Left ventricle myocardium inferior (tissue), 1 donor: Measurements from ENCODE around the gene NSF. TPM values are rescaled to one million over a fixed set of nuclear protein-coding genes. Genes with fewer than 3 reads are reported as not detected.

Source experiments
- DNase-seq: peaks from one replicate; pipeline ENCODE4 v3.0.0-alpha.2; 2020
- H3K27ac ChIP-seq: fragments of 200-600 bp; replicated peaks from 2 replicates; pipeline ENCODE4 v1.8.0; 2021
- H3K27me3 ChIP-seq: fragments of 200-600 bp; 2 replicates; pipeline ENCODE4 v1.8.0; 2021; ENCODE audit warnings: low read depth
- H3K36me3 ChIP-seq: fragments of 200-600 bp; 2 replicates; pipeline ENCODE4 v1.8.0; 2021
- H3K4me1 ChIP-seq: fragments of 200-600 bp; 2 replicates; pipeline ENCODE4 v1.8.0; 2021
- H3K4me3 ChIP-seq: fragments of 200-600 bp; 2 replicates; pipeline ENCODE4 v1.8.0; 2021; ENCODE audit warnings: mild to moderate bottlenecking, moderate library complexity
- H3K9me3 ChIP-seq: fragments of 200-600 bp; replicated peaks from 2 replicates; pipeline ENCODE4 v1.8.0; 2021
- CTCF ChIP-seq: fragments of 200-600 bp; IDR thresholded peaks from 2 replicates; pipeline ENCODE4 v1.8.0; 2021; ENCODE audit warnings: antibody characterized with exemption, mild to moderate bottlenecking, borderline replicate concordance
- intact Hi-C: fragments of 100-400 bp; cut with micrococcal nuclease; formaldehyde crosslinking; loops from one replicate; pipeline ENCODE4 v1.11.0; 2022
- total RNA-seq: library from RNA; stranded (reverse); fragmentation: NEBNext Ultra II Directional; extraction: Animal tissue kit (Norgen Biotek cat#: 25700); gene quantifications from one replicate; pipeline ENCODE4 v1.2.1, GENCODE V29; 2021
- donor health status: DM: no; HTN: yes; CAD: no; lungs with severe emphysema.

NSF gene
- total RNA-seq, 1 donor from 2014 or later: 29.0 TPM

GRCh38 chr17:46782250-46782953 lies 191.9 kb downstream of the NSF start:
- TF ChIP-seq CTCF: peak; percentile 67
- H3K9me3 ChIP-seq: no peaks in the 10 kb centered on the region
- H3K4me3 ChIP-seq: no peak overlapping the region
- peaks cover 34% of the 10 kb centered on the region for H3K27me3 ChIP-seq
- DNase-seq: no peak
- intact Hi-C loops: no loop called here
- no peaks in the 10 kb centered on the region for H3K36me3 ChIP-seq
- no peaks in the 10 kb centered on the region for H3K4me1 ChIP-seq
- H3K27ac ChIP-seq: no peak overlapping the region

GRCh38 chr17:46783031-46783593 lies 192.6 kb downstream of the NSF start:
- H3K4me1 ChIP-seq: no peaks in the 10 kb centered on the region
- H3K27me3 ChIP-seq: peaks cover 30% of the 10 kb centered on the region
- no peaks in the 10 kb centered on the region for H3K36me3 ChIP-seq
- no peak for DNase-seq
- no peak overlapping the region for H3K27ac ChIP-seq
- intact Hi-C loops: no loop called here
- no peak overlapping the region for H3K4me3 ChIP-seq
- TF ChIP-seq CTCF: no peak
- no peaks in the 10 kb centered on the region for H3K9me3 ChIP-seq

GRCh38 chr17:46785696-46786095 lies 195.2 kb downstream of the NSF start:
- Histone ChIP-seq H3K27me3 (peaks cover 44% of the 10 kb centered on the region), H3K4me3 (no peak overlapping the region), H3K27ac (no peak overlapping the region), H3K9me3 (peaks cover 9% of the 10 kb centered on the region), H3K36me3 (no peaks in the 10 kb centered on the region), H3K4me1 (no peaks in the 10 kb centered on the region)
- no peak for DNase-seq
- no peak for TF ChIP-seq CTCF
- intact Hi-C loops: no loop called here

GRCh38 chr17:46787478-46787877 lies 197.0 kb downstream of the NSF start:
- intact Hi-C loops: no loop called here
- Histone ChIP-seq H3K9me3 (peaks cover 9% of the 10 kb centered on the region), H3K4me3 (no peak overlapping the region), H3K36me3 (no peaks in the 10 kb centered on the region), H3K4me1 (no peaks in the 10 kb centered on the region), H3K27ac (no peak overlapping the region), H3K27me3 (peaks cover 58% of the 10 kb centered on the region)
- no peak for DNase-seq
- no peak for TF ChIP-seq CTCF

- intact Hi-C loops: no loop called here
- H3K36me3 ChIP-seq: no peaks in the 10 kb centered on the region
- H3K9me3 ChIP-seq: peaks cover 9% of the 10 kb centered on the region
- peaks cover 66% of the 10 kb centered on the region for H3K27me3 ChIP-seq
- H3K4me1 ChIP-seq: no peaks in the 10 kb centered on the region
- H3K27ac ChIP-seq: no peak overlapping the region
- no peak for DNase-seq
- no peak overlapping the region for H3K4me3 ChIP-seq
- no peak for TF ChIP-seq CTCF
Observed at GRCh38 chr17:46788300-46788699, 197.8 kb downstream of the NSF start.
